Measurements from ENCODE around the gene KLB.
"Not testable (repeated sequence)": the region's sequence is repeated elsewhere in the genome, so short reads cannot be mapped to it uniquely, and the experiment has no call there.

The KLB gene

GRCh38 chr4:39426728-39427127 lies 20.0 kb downstream of the KLB start:
- no peak for DNase-seq (ENCODE audit: low read depth in 2 of 2)

- DNase-seq (ENCODE audit: low read depth in 2 of 2), result no peak
Observed at GRCh38 chr4:39427520-39428114, 20.9 kb downstream of the KLB start.

- DNase-seq (ENCODE audit: low read depth in 2 of 2), result no peak
Observed at GRCh38 chr4:39429476-39430334, 23.0 kb downstream of the KLB start.

- DNase-seq (ENCODE audit: low read depth in 2 of 2), result no peak
Observed at GRCh38 chr4:39433878-39434492, 27.3 kb downstream of the KLB start.

- no peak for DNase-seq (ENCODE audit: low read depth in 2 of 2)
Observed at GRCh38 chr4:39435659-39436563, 29.2 kb downstream of the KLB start.

GRCh38 chr4:39441593-39441992 lies 34.9 kb downstream of the KLB start:
- no peak for DNase-seq (ENCODE audit: low read depth in 2 of 2)

GRCh38 chr4:39442998-39443397 lies 36.3 kb downstream of the KLB start:
- DNase-seq (ENCODE audit: low read depth in 2 of 2), result no peak

GRCh38 chr4:39446483-39446841 lies 39.7 kb downstream of the KLB start:
- no peak for DNase-seq (ENCODE audit: low read depth in 2 of 2)

GRCh38 chr4:39446842-39447573 lies 40.3 kb downstream of the KLB start:
- peak; percentile 5 to 52 for DNase-seq (ENCODE audit: low read depth in 2 of 2)

- DNase-seq (ENCODE audit: low read depth in 2 of 2), result no peak
Observed at GRCh38 chr4:39450618-39451017, 43.9 kb downstream of the KLB start.

GRCh38 chr4:39451423-39452023 lies 44.8 kb downstream of the KLB start:
- DNase-seq (ENCODE audit: low read depth in 2 of 2), result no peak

- DNase-seq (ENCODE audit: low read depth in 2 of 2), result no peak
Observed at GRCh38 chr4:39452153-39452859, 45.6 kb downstream of the KLB start.

- no peak for DNase-seq (ENCODE audit: low read depth in 2 of 2)
Observed at GRCh38 chr4:39452860-39453587, 46.3 kb downstream of the KLB start.

- no peak for DNase-seq (ENCODE audit: low read depth in 2 of 2)
Observed at GRCh38 chr4:39453738-39454137, 47.0 kb downstream of the KLB start.

GRCh38 chr4:39455486-39455885 lies 48.8 kb downstream of the KLB start:
- no peak for DNase-seq (ENCODE audit: low read depth in 2 of 2)

- no peak for DNase-seq (ENCODE audit: low read depth in 2 of 2)
Observed at GRCh38 chr4:39456946-39457763, 50.4 kb downstream of the KLB start.

- DNase-seq (ENCODE audit: low read depth in 2 of 2), result not testable (repeated sequence)
Observed at GRCh38 chr4:39458161-39458504, 51.4 kb downstream of the KLB start.

- DNase-seq (ENCODE audit: low read depth in 2 of 2), result peak; percentile 87 to 92
Observed at GRCh38 chr4:39458505-39459300, 52.0 kb downstream of the KLB start, which contains the start of the genes LIAS and RPL9. Gene LIAS, plus strand, starts transcription at chr4:39459056. Its CDS starts 62 bp downstream, at chr4:39459118. Gene RPL9, minus strand, starts transcription at chr4:39458922. Its CDS starts 483 bp downstream, at chr4:39458439.
